HG03108 (cell line): ENCODE measurements around the gene PRR23E.

Source experiments
- ATAC-seq: cut with Tn5 transposase; IDR thresholded peaks from one replicate; pipeline ENCODE4 v1.9.1; 2021; ENCODE audit warnings: moderate library complexity; ENCODE audit not compliant: unreplicated experiment

Gene PRR23E

GRCh38 chr3:127182848-127183714 lies 9.8 kb upstream of the PRR23E start:
- no peak for ATAC-seq

GRCh38 chr3:127183931-127184869 lies 8.7 kb upstream of the PRR23E start:
- no peak for ATAC-seq

GRCh38 chr3:127184870-127185216 lies 8.1 kb upstream of the PRR23E start:
- no peak for ATAC-seq

GRCh38 chr3:127185268-127185667 lies 7.7 kb upstream of the PRR23E start:
- ATAC-seq: no peak

- ATAC-seq: no peak
Observed at GRCh38 chr3:127185962-127186674, 6.8 kb upstream of the PRR23E start.

- no peak for ATAC-seq
Observed at GRCh38 chr3:127187316-127187715, 5.6 kb upstream of the PRR23E start.

- no peak for ATAC-seq
Observed at GRCh38 chr3:127193341-127193740, 410 bp downstream of the PRR23E start.

- ATAC-seq: no peak
Observed at GRCh38 chr3:127193775-127194174, 844 bp downstream of the PRR23E start.

- no peak for ATAC-seq
Observed at GRCh38 chr3:127194601-127195187, 1.8 kb downstream of the PRR23E start.

- no peak for ATAC-seq
Observed at GRCh38 chr3:127195417-127195816, 2.5 kb downstream of the PRR23E start.

- no peak for ATAC-seq
Observed at GRCh38 chr3:127196002-127196401, 3.1 kb downstream of the PRR23E start.

- no peak for ATAC-seq
Observed at GRCh38 chr3:127196466-127197299, 3.8 kb downstream of the PRR23E start.

- ATAC-seq: no peak
Observed at GRCh38 chr3:127197300-127198189, 4.6 kb downstream of the PRR23E start.

- no peak for ATAC-seq
Observed at GRCh38 chr3:127200086-127200691, 7.3 kb downstream of the PRR23E start.

GRCh38 chr3:127203024-127203423 lies 10.1 kb downstream of the PRR23E start:
- no peak for ATAC-seq

- no peak for ATAC-seq
Observed at GRCh38 chr3:127204841-127205582, 12.1 kb downstream of the PRR23E start.

GRCh38 chr3:127206154-127206553 lies 13.2 kb downstream of the PRR23E start:
- no peak for ATAC-seq
